ENCODE data around the gene TOMM5.

GRCh38 chr9:37611014-37611413 is 18.6 kb upstream of the TOMM5 start:
- TF ChIP-seq CTCF (conservative IDR thresholded peaks at IDR 0.05; ENCODE audit: low read depth, low read length) (no peak), EZH2phosphoT487 (IDR thresholded peaks at IDR 0.05; ENCODE audit: borderline replicate concordance, low read length) (no peak)

All from PC-3 (cell line).